PC-3 (cell line): Measurements from ENCODE around the gene LONRF3. TPM values are rescaled to one million over a fixed set of nuclear protein-coding genes. Genes with fewer than 3 reads are reported as not detected.

Experiments
- ATAC-seq: fragments of 200-7000 bp; cut with Tn5 transposase; 2 replicates; pipeline ENCODE4 v1.9.1; 2020; ENCODE audit warnings: mild to moderate bottlenecking, moderate library complexity
- BruUV-seq: library from RNA; stranded (reverse); fragments of 400-500 nt; replicated peaks from 2 replicates; lab custom pipeline; 2021; lab: Mats Ljungman, UMichigan
- CTCF ChIA-PET: fragments of 300-600 bp; sonication (Branson Sonifier 250); formaldehyde crosslinking; loops from one replicate; lab custom pipeline; 2022; ENCODE audit warnings: antibody characterized with exemption; lab: Charles Lee
- POLR2A ChIA-PET: fragments of 300-600 bp; sonication (Branson Sonifier 250); formaldehyde crosslinking; loops from one replicate; lab custom pipeline; 2022; ENCODE audit warnings: antibody characterized with exemption; ENCODE audit not compliant: unreplicated experiment; lab: Charles Lee
- DNase-seq: peaks from one replicate; pipeline ENCODE4 v3.0.0-alpha.2; 2015
- H2AFZ ChIP-seq: fragments of 300-600 bp; sonication (generic); 2 replicates; pipeline ENCODE4 v1.6.0; 2016; ENCODE audit warnings: antibody characterized with exemption, low read length
- H3F3A ChIP-seq: fragments of 300-600 bp; sonication (generic); one replicate; pipeline ENCODE4 v1.6.0; 2017; ENCODE audit warnings: antibody characterized with exemption, low read length, control low read depth, mild to moderate bottlenecking; ENCODE audit not compliant: unreplicated experiment
- H3K27ac ChIP-seq: fragments of 300-600 bp; sonication (generic); 2 replicates; pipeline ENCODE4 v1.5.1; 2016; ENCODE audit warnings: mild to moderate bottlenecking, low read length
- H3K27me3 ChIP-seq: fragments of 300-600 bp; sonication (generic); 2 replicates; pipeline ENCODE4 v1.6.1; 2016; ENCODE audit warnings: low read length, mixed read lengths
- H3K36me3 ChIP-seq: fragments of 300-600 bp; sonication (generic); 2 replicates; pipeline ENCODE4 v1.6.1; 2016; ENCODE audit warnings: low read depth, mixed run types, low read length, mixed read lengths
- H3K4me1 ChIP-seq: fragments of 300-600 bp; sonication (generic); 2 replicates; pipeline ENCODE4 v1.5.1; 2016; ENCODE audit warnings: low read length; ENCODE audit not compliant: insufficient read depth
- H3K4me2 ChIP-seq: fragments of 300-600 bp; sonication (generic); 2 replicates; pipeline ENCODE4 v1.6.0; 2016; ENCODE audit warnings: low read length
- H3K4me3 ChIP-seq: fragments of 300-600 bp; sonication (generic); 2 replicates; pipeline ENCODE4 v1.5.1; 2016; ENCODE audit warnings: mild to moderate bottlenecking, low read length, mixed read lengths
- H3K79me2 ChIP-seq: fragments of 300-600 bp; sonication (generic); 2 replicates; pipeline ENCODE4 v1.6.1; 2017; ENCODE audit warnings: low read length, mixed read lengths
- H3K9ac ChIP-seq: fragments of 300-600 bp; sonication (generic); 2 replicates; pipeline ENCODE4 v1.6.0; 2016; ENCODE audit warnings: mild to moderate bottlenecking, low read length
- H3K9me2 ChIP-seq: fragments of 300-600 bp; sonication (generic); replicated peaks from 2 replicates; pipeline ENCODE4 v1.6.1; 2016; ENCODE audit warnings: mixed run types, low read length, mixed read lengths
- H3K9me3 ChIP-seq: fragments of 300-600 bp; sonication (generic); 2 replicates; pipeline ENCODE4 v1.6.1; 2016; ENCODE audit warnings: low read length, mixed read lengths
- H4K20me1 ChIP-seq: fragments of 300-600 bp; sonication (generic); 2 replicates; pipeline ENCODE4 v1.6.1; 2016; ENCODE audit warnings: low read length, mixed read lengths
- EZH2 ChIP-seq: fragments of 300-600 bp; sonication (generic); IDR thresholded peaks from one replicate; pipeline ENCODE4 v1.6.1; 2017; ENCODE audit warnings: antibody characterized with exemption, mild to moderate bottlenecking, low read length; ENCODE audit not compliant: unreplicated experiment
- EZH2phosphoT487 ChIP-seq: fragments of 300-600 bp; sonication (generic); IDR thresholded peaks from 2 replicates; pipeline ENCODE4 v1.6.1; 2018; ENCODE audit warnings: mild to moderate bottlenecking, antibody characterized with exemption, low read length, borderline replicate concordance
- intact Hi-C: fragments of 100-400 bp; cut with micrococcal nuclease; formaldehyde crosslinking; loops from 2 replicates; pipeline ENCODE4 v1.9.0; 2023
- total RNA-seq: library from RNA; depleted of rRNA; stranded (reverse); fragments of >200 nt; gene quantifications from 2 replicates; pipeline ENCODE4 v1.2.3, GENCODE V29; 2014
- TF ChIP-seq, protein P1 (sequence below): fragments of 300-600 bp; sonication (generic); conservative IDR thresholded peaks from 2 replicates; pipeline ENCODE4 v1.5.1; 2017; ENCODE audit warnings: antibody characterized with exemption, low read depth, mild to moderate bottlenecking, low read length

LONRF3 gene
- total RNA-seq, 1 experiment from 2014 or later: 14.5 TPM

DNA sequence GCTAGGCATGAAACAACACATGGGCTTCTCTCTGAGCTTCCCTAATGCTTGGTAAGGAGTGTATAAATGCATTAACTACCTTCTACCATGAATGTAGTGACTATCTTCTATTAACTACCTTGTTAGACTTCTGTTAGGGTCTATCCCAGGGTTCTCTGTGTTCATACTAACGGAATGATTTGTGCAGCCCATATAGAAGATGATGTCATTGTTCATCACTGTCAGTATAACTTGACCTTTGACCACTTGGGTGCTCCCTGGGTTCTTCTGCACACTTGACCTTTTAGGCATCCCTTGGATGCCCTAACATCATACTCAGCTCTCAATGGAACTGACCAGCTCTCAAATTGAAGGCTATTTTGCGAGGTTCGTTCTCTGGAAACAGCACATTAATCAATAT is 67.6 kb downstream of the LONRF3 start:
- intact Hi-C loops: no loop called here
- Histone ChIP-seq H3K9me2 (no peaks in the 10 kb centered on the region), H3K27me3 (no peaks in the 10 kb centered on the region), H3K36me3 (no peaks in the 10 kb centered on the region), H3K4me1 (peaks cover 28% of the 10 kb centered on the region), H3K9ac (no peak overlapping the region), H3F3A (no peaks in the 10 kb centered on the region), H3K4me2 (no peak overlapping the region), H2AFZ (no peak overlapping the region), H3K9me3 (no peaks in the 10 kb centered on the region), H3K4me3 (no peak overlapping the region), H3K79me2 (no peaks in the 10 kb centered on the region), H3K27ac (peak overlapping the region; percentile 47; the same call in 1 of the 2 replicates), H4K20me1 (no peaks in the 10 kb centered on the region)
- POLR2A ChIA-PET: interaction anchor here (0.5 kb wide), 1 partner anchor 25 kb away, joined by 6 read pairs; no protein-coding TSS in a partner anchor
- no TSS peak for BruUV-seq
- CTCF ChIA-PET: no interaction called here
- TF ChIP-seq EZH2phosphoT487 (no peak), EZH2 (no peak)
- TF ChIP-seq, protein P1, sequence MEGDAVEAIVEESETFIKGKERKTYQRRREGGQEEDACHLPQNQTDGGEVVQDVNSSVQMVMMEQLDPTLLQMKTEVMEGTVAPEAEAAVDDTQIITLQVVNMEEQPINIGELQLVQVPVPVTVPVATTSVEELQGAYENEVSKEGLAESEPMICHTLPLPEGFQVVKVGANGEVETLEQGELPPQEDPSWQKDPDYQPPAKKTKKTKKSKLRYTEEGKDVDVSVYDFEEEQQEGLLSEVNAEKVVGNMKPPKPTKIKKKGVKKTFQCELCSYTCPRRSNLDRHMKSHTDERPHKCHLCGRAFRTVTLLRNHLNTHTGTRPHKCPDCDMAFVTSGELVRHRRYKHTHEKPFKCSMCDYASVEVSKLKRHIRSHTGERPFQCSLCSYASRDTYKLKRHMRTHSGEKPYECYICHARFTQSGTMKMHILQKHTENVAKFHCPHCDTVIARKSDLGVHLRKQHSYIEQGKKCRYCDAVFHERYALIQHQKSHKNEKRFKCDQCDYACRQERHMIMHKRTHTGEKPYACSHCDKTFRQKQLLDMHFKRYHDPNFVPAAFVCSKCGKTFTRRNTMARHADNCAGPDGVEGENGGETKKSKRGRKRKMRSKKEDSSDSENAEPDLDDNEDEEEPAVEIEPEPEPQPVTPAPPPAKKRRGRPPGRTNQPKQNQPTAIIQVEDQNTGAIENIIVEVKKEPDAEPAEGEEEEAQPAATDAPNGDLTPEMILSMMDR: no peak
- DNase-seq: no peak
- ATAC-seq: no peak

DNA sequence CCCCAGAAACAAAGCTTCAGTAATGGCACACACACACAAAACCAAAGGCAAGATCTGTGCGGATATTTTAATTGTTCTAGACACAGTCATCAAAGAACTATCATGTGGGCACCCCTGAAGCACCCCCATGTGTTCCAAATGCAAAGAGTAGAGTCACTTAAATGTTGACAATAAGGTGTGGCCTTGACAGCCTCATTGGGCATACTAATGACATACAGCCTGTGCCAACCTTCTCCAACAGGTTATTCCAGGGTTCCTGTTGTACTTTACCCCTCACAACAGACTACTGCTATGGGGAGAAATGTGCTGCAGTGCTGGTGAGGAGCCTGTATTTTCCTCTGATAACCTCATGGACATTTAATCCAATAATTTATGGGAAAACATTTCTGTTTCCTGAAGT is 68.6 kb downstream of the LONRF3 start:
- Histone ChIP-seq H3K4me1 (peaks cover 28% of the 10 kb centered on the region), H3K27ac (no peak overlapping the region), H3K36me3 (no peaks in the 10 kb centered on the region), H3K79me2 (no peaks in the 10 kb centered on the region), H4K20me1 (no peaks in the 10 kb centered on the region), H2AFZ (no peak overlapping the region), H3K9me2 (no peaks in the 10 kb centered on the region), H3K4me3 (no peak overlapping the region), H3F3A (no peaks in the 10 kb centered on the region), H3K9ac (no peak overlapping the region), H3K9me3 (no peaks in the 10 kb centered on the region), H3K4me2 (0 out of 2 replicates have a peak overlapping the region, but pooled peaks have one; percentile 16), H3K27me3 (no peaks in the 10 kb centered on the region)
- CTCF ChIA-PET: no interaction called here
- TF ChIP-seq EZH2phosphoT487: no peak
- TF ChIP-seq EZH2: no peak
- TF ChIP-seq, protein P1: no peak
- no TSS peak for BruUV-seq
- no peak for ATAC-seq
- peak; percentile 19 for DNase-seq
- intact Hi-C loops: no loop called here
- POLR2A ChIA-PET: no interaction called here

DNA sequence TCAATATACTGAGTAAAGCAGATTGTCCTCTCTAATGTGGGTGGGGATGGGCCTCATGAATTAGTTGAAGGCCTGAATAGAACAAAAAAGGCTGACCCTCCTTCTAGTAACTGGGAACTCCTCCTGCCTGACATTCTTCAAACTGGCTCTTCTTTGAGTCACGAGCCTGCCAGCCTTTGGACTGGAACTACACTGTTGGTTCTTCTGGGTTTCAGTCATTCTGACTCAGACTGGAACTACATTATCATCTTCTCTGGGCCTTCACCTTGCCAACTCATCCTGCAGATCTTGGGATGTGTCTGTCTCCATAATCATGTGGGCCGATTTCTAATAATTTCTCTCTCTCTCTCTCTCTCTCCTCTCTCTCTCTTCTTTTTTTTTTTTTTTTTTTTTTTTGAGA is 71.5 kb downstream of the LONRF3 start:
- Histone ChIP-seq H2AFZ (no peak overlapping the region), H3K27ac (no peak overlapping the region), H3K4me3 (no peak overlapping the region), H3K4me2 (no peak overlapping the region), H3F3A (no peaks in the 10 kb centered on the region), H3K9ac (no peak overlapping the region), H4K20me1 (no peaks in the 10 kb centered on the region), H3K4me1 (peaks cover 24% of the 10 kb centered on the region), H3K36me3 (no peaks in the 10 kb centered on the region), H3K9me3 (no peaks in the 10 kb centered on the region), H3K9me2 (no peaks in the 10 kb centered on the region), H3K27me3 (no peaks in the 10 kb centered on the region), H3K79me2 (no peaks in the 10 kb centered on the region)
- no TSS peak for BruUV-seq
- CTCF ChIA-PET: no interaction called here
- POLR2A ChIA-PET: no interaction called here
- peak; percentile 45 for DNase-seq
- intact Hi-C loops: no loop called here
- ATAC-seq: no peak
- TF ChIP-seq, protein P1: no peak
- no peak for TF ChIP-seq EZH2phosphoT487
- TF ChIP-seq EZH2: no peak
